ENCODE data around the gene PIGW. TPM values are rescaled to one million over a fixed set of nuclear protein-coding genes. Genes with fewer than 3 reads are reported as not detected.
"Not testable (repeated sequence)": the region's sequence is repeated elsewhere in the genome, so short reads cannot be mapped to it uniquely, and the experiment has no call there.

The PIGW gene
- total RNA-seq, 4 donors from 2014 or later, result 3.8 to 15.3 (median 7.2) TPM

- TF ChIP-seq, protein P1, sequence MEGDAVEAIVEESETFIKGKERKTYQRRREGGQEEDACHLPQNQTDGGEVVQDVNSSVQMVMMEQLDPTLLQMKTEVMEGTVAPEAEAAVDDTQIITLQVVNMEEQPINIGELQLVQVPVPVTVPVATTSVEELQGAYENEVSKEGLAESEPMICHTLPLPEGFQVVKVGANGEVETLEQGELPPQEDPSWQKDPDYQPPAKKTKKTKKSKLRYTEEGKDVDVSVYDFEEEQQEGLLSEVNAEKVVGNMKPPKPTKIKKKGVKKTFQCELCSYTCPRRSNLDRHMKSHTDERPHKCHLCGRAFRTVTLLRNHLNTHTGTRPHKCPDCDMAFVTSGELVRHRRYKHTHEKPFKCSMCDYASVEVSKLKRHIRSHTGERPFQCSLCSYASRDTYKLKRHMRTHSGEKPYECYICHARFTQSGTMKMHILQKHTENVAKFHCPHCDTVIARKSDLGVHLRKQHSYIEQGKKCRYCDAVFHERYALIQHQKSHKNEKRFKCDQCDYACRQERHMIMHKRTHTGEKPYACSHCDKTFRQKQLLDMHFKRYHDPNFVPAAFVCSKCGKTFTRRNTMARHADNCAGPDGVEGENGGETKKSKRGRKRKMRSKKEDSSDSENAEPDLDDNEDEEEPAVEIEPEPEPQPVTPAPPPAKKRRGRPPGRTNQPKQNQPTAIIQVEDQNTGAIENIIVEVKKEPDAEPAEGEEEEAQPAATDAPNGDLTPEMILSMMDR (IDR thresholded peaks at IDR 0.05), result no peak
- DNase-seq (ENCODE audit: low spot score) (no peak), ATAC-seq (ENCODE audit: low FRiP score) (no peak)
These were observed 32.8 kb upstream of the PIGW start for GRCh38 chr17:36501963-36502362.

GRCh38 chr17:36503456-36504155 is 31.2 kb upstream of the PIGW start:
- DNase-seq (ENCODE audit: low spot score) (no peak), ATAC-seq (ENCODE audit: low FRiP score) (no peak)
- TF ChIP-seq, protein P1 (IDR thresholded peaks at IDR 0.05), result no peak

- no peak for ATAC-seq (ENCODE audit: low FRiP score)
- TF ChIP-seq, protein P1 (IDR thresholded peaks at IDR 0.05), result no peak
- DNase-seq (ENCODE audit: low spot score), result no peak
These were observed 30.6 kb upstream of the PIGW start for GRCh38 chr17:36504156-36504545.

DNA sequence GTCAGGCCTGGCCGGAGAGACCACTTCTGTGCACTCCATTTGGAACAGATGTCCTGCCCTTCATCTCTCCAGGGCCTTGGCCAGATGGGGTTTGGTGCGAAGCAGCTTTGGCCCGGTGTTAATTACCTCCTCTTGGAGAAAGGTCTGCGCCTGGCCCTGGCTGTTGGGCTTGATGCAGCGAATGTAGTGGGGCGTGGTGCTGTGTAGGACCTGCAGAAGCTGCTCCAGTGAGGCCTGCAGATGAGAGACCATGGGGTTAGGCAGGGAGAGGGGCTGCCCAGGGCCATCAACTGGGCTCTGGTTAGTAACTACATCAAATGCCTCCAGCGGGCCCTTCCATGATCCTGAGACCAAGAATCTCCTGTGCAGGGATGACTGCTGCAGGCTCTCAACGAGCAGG is 29.6 kb upstream of the PIGW start:
- TF ChIP-seq, protein P1 (IDR thresholded peaks at IDR 0.05), result no peak
- no peak for DNase-seq (ENCODE audit: low spot score)
- ATAC-seq (ENCODE audit: low FRiP score), result no peak

DNA sequence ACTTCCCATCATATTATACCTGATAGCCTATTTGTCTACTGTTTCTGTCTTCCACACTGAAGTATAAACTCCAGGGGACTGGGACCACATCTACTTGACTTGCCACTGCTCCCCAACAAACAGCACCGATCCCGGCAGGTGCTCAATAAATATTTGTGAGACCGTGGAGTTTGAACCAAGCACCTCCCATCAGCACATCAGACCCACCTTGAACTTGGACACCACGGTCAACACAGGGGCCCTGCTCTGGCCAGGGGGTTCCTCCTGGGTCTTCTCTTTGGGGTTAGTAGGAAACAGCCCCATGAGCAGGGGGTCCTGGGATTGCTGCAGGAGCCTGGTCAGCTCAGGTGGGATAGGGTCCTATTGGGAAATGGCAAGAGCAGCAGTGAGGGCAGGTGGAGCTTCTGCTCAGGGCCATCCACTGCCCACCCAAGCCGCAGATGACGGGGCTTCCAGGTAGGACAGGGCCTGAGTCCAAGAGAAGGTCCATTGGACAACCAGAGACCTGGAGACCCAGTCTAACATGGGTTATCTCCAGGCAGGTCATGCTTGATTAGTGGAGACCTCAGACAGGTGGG is 28.4 kb upstream of the PIGW start:
- DNase-seq (ENCODE audit: low spot score) (no peak), ATAC-seq (ENCODE audit: low FRiP score) (no peak)
- TF ChIP-seq, protein P1 (IDR thresholded peaks at IDR 0.05), result no peak

GRCh38 chr17:36506831-36507230 is 28.0 kb upstream of the PIGW start:
- ATAC-seq (ENCODE audit: low FRiP score) (no peak), DNase-seq (ENCODE audit: low spot score) (no peak)
- TF ChIP-seq, protein P1 (IDR thresholded peaks at IDR 0.05), result no peak

- ATAC-seq (ENCODE audit: low FRiP score) (no peak), DNase-seq (ENCODE audit: low spot score) (no peak)
- TF ChIP-seq, protein P1 (IDR thresholded peaks at IDR 0.05), result no peak
These were observed 27.5 kb upstream of the PIGW start for GRCh38 chr17:36507266-36507665.

DNA sequence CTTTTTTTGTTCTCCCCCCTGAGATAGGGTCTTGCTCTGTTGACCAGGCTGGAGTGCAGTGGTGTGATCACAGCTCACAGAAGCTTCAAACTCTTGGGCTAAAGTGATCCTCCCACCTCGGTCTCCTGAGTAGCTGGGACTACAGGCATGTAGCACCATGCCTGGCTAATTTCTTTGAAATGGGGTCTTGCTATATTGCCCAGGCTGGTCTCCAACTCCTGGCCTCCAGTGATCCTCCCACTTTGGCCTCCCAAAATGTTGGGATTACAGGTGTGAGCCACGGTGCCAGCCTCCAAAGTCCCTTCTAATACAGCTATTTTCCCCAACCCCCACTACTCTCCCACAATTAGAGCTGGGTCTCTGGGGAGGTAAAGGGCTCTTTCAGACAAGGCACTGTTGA is 26.3 kb upstream of the PIGW start:
- ATAC-seq (ENCODE audit: low FRiP score); DNase-seq (ENCODE audit: low spot score): not testable (repeated sequence)
